CD1c-positive myeloid dendritic cell (primary cell): Measurements from ENCODE around the gene BIRC7.

Source experiments
- DNase-seq: peaks from one replicate; pipeline ENCODE4 v3.0.0-alpha.2; 2016; ENCODE audit errors: extremely low spot score

The BIRC7 gene

DNA sequence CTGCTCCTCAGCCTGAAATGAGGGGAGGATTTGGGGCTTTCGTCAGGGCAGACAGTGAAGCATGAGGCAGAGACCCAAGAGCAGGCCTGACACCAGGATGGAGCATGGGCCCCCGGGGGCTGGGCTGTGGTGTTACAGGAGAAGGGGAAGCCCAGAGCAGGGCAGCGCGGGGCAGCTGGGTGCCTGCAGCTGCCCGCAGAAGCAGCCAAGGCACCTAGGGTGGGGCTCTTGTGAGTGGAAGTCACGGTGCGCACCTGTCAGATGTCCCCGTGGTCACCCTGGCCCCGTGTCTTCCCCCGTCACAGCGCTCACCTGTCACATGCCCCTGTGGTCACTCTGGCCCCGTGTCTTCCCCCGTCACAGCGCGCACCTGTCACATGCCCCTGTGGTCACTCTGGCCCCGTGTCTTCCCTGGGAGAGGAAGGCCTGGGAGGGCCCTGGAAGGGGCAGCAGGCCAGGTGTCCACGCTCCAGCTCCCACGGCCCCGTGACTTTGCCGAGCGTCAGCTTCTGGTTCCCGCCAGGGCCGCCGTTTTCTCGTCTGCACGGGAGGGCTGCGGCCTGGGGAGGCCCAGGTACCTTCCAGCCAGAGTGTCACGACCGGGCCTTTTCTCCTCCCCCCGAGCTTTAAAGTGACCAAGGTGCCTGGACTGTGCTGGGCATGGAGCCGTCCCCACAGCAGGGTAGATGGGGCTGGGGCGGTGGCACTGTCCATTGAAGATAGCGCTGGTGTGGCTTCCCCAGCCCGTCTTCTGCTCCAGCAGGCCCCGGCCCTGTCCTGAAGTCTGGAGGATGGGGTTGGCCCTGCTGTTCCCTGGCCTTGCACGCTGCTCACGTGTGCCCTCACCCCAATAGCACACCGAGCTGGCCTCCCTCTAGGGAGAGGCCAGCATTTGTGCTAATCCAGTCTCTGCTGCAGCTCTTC lies 46.3 kb downstream of the BIRC7 start:
- no peak for DNase-seq

DNA sequence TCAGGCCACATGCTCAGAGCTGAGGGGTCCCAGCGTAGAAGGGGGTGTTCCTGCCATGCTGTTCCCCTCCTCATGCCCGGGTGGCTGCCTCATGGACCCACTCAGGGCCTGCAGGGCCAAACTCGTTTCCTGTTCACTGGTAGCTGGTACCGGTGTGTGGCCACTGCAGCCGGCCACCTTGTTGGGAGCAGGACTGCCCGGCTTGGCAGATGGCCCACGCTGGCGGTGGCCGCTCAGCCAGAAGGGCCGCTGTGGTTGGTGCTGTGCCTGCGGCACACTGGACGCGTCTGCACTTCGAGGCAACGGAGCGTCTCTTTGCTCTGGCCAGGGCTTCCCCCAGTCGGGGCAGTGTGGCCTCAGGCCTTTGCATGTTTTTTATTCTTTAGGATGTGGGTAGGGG lies 47.2 kb downstream of the BIRC7 start:
- no peak for DNase-seq

DNA sequence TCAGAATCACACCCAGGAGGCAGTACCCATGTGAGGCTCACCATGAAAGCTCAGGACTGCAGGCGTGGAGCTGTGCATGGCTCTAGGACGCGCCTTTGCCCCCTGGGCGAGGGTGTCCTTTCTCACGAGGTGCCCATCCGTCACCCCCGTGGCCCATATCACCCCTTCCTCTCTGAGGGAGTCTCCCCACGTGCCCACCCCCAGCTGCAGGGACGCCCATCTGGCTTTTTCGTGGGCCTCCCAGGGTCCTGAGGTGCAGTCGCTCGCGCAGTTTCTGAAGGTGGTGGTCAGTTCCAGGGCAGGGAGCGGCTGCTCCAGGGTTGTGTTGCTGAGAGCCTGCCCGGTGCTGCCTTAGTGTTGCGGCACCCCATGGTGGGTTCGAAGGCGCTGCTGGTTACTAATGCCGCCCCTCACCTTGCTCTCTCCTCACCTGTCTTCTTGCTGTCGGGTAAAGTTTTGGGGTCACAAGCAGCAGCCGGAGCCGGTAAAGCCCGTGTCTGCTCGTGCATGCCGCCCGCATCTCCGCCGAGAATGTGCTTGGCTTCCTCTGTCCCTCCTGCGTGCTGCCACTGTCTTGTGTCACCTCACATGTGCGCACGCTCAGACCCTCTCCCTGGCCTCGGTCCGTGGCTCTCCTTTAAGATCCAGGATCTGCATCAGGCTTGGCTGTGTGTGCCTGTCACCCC lies 47.8 kb downstream of the BIRC7 start:
- no peak for DNase-seq

DNA sequence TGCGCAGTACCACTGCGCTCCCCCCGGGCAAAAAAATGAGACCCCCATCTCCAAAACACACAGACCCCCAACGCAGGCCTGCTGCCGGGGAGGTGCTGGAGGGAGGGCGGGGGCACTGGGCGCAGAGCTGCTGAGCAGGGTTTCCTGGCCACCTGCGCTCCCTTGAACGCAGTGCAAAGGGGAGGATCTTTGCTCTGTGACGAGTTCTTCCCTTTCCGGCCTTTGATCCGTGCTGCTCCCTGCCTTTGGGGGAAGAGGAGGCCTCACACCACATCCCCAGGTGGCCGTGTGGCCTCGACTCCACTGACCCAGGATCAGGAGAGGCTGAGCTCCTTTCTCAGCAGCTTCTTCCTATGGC lies 48.4 kb downstream of the BIRC7 start:
- DNase-seq: no peak

DNA sequence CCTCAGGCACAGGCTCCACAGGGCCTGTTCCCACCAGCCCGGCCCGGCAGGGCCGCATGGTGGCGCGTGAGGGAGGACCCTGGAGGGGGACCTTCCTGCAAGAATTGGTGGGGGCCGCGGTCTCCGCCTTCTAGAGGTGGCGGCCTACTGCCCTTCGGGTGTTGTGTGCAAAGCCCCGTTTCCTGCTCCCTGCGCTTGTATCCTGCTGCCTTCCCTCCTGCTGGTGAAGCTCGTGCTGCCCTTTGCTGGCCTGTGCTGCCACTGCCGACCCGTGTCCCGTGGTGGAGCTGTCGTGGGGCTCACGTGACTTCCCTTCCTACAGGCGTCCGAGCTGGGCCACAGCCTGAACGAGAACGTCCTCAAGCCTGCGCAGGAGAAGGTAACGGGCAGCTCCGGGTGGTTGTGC lies 48.8 kb downstream of the BIRC7 start:
- DNase-seq: peak; percentile 8

DNA sequence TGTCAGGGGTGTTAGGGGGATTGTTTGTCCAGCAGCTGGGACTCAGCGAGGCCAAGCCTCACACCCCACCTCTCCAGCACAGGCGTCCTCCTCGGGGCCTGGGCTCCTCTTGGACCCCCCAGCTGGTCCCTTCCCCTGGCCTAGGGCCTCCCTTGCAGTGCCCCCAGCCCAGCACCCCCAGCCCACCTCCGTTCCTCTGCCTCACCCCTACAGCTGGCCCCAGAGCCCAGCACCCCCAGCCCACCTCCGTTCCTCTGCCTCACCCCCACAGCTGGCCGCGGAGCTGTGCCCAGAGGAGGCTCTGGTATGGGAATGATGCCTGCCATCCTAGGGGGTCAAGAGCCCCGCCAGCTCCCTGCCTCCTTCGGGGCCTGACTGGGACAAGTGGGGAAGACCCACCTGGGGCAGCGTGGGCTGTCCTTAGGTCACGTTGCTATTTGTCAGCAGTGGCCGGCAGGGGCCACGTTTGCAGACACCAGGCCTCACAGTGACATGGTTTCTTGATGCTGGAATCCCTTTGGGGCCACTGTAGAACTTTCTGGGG lies 49.3 kb downstream of the BIRC7 start:
- DNase-seq: no peak

DNA sequence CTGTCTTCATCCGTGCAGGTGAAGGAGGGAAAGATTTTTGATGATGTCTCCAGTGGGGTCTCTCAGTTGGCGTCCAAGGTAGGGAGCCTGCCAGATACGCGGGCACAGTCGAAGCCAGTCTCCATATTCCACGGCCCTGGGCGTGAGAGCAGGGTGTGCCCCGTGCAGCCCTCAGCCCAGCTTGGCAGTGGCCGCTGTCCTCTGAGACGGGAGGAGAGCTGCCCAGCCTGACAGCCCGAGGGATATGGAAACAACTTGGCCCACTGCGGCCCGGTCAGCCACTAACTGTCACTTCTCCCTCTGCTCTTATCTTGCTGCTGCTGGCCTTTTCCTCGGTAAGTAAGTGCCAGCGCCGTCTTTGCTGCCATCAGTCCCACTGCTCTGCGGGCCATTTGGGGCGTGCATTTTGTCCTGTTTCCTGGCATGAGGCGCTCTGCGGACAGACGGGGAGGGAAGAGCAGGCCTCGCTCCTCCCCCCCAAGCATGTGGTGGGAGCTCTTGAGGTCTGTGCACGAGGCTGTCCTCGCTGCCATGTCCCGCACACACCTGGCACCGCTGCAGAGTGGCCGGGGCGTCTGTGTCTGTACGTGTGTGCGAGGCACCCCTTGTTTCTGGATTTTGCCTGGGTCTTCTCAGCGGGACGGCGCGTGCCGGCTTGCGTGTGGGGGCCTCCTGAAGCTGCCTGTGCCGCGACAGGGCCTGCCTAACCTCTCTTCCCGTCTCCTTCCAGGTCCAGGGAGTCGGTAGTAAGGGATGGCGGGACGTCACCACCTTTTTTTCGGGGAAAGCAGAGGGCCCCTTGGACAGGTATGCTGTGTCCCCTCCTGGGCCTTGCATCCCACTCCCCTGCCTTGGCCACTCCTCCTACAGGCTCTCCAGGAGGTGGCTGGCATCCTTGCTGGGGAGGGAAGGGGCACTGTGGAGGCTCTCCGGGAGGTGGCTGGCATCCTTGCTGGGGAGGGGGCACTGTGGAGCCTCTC lies 50.2 kb downstream of the BIRC7 start:
- no peak for DNase-seq

DNA sequence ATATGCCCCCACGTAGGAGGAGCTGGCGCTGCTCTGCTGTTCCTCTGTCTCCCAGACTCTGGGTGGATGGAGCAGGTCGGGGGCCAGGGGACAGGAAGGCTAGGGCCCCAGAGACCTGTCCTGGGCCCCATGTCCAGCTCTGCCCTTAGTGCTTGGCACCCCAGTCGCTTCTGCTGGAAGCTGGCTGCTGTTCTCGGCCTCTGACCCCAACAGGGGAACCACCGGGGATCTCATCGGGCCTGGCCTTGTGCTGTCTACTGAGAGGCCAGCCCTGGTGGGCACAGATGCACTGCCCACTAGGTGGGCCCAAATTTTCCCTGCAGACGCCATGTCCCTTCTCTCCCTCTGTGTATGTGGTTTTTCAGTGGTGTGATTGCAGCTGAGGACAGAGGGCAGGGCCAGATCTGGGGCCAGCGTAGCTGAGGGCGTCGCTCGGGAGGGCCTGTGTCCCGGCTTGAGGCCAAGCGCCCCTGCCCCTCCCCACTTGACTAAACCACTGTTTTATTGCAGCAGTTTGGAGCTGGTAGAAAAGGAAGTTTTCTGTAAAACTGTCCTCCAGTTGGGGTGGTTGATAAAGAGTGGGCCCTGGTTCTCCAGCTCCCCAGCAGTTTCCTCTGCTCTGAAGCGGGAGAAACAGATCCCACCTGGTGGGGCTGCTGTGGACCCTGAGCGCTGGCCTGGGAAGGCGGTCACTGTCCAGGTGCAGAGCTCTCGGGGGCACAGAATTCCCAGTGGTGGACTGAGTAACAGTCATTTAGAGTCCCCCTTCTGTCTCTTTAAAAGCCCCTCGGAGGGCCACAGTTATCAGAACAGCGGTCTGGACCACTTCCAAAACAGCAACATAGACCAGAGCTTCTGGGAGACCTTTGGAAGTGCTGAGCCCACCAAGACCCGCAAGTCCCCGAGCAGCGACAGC lies 51.3 kb downstream of the BIRC7 start:
- DNase-seq: no peak

DNA sequence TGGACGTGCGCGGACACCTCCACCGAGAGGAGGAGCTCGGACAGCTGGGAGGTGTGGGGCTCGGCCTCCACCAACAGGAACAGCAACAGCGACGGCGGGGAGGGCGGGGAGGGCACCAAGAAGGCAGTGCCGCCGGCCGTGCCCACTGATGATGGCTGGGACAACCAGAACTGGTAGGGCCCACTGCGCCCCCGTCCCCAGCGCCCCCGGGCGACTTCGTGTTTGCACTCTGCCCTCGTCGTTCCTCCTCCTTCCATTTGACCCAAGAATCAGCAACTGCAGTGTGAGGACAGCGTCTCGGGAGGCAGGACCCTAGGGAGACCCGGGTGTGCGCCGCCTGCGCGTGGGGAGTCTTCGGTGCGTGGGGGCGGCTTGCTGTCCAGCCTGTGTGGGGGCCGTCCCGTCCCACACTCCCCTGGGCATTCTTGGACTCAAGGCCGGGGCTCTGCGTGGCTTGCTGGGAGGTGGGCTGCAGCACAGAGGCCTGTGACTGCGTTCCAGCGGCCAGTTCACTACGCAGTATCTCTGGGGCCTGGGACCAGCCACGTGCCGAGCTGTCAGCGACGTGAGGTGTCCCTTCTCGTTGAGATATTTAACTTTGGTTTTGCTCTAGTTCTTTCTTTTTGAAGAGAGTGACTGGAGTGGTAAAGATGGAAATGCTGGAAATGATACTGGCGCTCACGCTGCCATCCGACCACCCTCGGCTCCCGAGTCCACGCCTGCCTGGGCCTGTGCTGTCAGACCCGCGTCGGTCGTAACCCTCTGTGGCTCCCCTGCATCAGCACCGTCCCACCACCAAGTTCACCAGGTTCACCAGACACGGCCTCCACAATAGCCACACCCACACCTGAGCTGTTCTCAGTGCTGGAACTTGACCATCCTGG lies 52.2 kb downstream of the BIRC7 start:
- DNase-seq: no peak

DNA sequence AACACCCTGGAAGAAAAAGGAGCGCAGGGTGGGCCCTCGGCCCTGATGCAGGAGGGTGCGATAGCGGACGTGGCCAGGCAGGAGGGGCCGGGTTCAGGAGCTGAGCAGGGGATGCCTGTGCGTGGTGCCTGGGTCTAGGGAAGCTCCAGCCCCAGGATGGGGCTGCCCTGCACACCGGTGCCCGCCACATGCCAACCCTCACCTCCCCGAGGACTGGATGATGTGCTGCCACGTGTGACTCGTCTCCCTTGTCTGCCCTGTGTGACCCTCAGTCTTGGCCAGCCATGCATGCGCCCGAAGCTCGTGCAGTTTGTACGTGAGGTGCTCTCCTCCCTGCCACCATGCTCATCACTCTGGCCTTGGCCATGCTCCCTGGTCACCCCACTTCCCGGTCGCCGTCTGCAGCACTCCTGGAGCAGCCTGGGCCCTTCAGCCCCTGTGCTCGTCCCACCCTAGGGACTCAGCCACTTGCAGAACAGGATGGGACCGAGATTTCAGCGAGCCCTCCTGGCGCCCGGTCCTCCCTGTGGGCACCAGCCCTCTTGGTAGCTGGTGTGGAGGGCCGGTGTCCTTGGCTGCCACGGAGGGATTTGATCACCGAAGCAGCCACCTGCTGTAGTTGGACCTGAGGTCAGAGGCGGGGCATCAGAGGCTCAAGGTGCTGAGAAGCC lies 53.0 kb downstream of the BIRC7 start:
- DNase-seq: no peak

DNA sequence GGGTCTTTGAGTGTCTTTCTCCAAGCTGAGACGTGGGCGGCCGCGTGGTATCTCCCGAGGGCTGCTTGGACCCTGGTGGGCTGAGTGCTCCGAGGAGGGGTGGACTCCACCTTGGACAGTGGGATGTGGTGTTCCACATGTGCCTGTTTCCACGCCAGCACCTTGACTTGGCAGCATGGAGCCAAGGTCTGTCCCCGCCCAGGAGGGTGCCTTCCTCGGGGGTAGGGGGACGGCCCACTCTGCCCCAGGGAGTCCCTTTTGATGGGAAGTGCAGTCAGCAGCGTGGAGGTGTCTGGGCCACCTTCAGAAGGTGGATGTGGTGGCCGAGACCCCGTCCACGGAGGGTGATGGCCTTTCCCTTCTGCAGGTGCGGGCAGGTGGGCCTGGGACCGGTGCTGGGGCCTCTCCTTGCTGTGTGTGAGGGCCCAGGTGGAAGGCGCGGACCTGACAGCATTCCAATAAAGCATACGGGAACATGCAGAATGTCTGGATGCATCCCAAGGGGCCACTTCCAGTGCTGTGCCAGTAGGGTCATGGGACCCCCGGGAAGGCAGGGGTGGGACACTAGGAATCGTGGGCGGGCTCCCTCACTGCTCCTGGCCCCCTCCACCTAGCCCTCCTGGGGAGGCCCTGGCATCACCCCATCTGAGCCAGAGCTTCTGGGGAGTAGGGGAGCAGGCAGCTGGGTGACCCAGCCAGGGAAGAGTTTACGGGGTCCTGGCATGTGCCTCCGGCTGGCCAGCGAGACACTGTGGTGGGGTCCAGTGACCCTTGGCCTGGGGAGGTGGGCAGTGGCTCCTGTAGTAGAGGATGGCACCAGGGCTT lies 53.8 kb downstream of the BIRC7 start:
- no peak for DNase-seq
